ENCODE data around the gene HSPB1. TPM values are rescaled to one million over a fixed set of nuclear protein-coding genes. Genes with fewer than 3 reads are reported as not detected.

Gene HSPB1
- total and polyA plus RNA-seq, 8 donors, result 21.8 to 2,297 (median 429) TPM

DNA sequence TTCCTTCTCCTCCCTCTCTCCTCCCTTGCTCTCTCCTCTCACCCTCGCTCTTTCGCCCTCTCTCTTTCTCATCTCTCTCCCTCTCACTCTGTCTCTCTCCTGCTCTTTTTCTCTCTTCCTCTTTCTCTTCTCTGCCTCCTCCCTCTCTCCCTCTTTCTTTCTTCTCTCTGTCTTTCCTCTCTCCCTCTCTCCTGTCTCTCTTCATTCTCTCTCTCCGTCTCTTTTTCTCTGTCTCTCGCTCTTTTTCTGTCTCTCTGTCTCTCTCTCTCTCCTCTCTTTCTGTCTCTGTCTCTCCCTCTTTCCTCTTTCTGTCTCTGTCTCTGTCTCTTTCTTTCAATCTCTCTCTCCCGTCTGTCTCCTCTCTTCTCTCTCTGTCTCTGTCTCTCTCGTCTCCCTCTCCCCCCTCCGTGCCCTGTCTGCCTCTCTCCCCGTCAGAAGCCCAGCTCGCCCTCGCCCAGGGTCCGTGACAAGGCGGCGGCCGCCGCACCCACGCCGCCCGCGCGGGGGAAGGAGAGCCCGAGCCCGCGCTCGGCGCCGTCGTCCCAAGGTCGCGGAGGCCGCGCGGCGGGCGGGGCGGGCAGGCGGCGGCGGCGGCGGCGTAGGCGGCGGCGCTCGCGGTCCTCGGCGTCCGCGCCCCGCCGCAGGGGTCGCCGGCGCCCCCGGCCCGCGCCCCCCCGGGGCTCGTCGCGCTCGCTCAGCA, 21.3 kb upstream of the HSPB1 start:
- intact Hi-C loops (cut with DNase I; ENCODE audit: low total_unique reads), result no loop called here
- WGBS, 5 donors, result 2 to 7% (median 3%) methylated on average over 23 to 63 of the region's 63 CpGs
- peaks cover 0 to 89% (median 34%) of the 10 kb centered on the region in 3 donors for H3K27me3 ChIP-seq
- H3K4me1 ChIP-seq, result peaks cover 16 to 29% (median 20%) of the 10 kb centered on the region in 4 donors
- no peaks in the 10 kb centered on the region for H3K36me3 ChIP-seq
- TF ChIP-seq POLR2A (IDR thresholded peaks at IDR 0.05) (no peak), EP300 (IDR thresholded peaks at IDR 0.05) (no peak), POLR2AphosphoS5 (IDR thresholded peaks at IDR 0.05) (no peak)
- TF ChIP-seq, protein P1, sequence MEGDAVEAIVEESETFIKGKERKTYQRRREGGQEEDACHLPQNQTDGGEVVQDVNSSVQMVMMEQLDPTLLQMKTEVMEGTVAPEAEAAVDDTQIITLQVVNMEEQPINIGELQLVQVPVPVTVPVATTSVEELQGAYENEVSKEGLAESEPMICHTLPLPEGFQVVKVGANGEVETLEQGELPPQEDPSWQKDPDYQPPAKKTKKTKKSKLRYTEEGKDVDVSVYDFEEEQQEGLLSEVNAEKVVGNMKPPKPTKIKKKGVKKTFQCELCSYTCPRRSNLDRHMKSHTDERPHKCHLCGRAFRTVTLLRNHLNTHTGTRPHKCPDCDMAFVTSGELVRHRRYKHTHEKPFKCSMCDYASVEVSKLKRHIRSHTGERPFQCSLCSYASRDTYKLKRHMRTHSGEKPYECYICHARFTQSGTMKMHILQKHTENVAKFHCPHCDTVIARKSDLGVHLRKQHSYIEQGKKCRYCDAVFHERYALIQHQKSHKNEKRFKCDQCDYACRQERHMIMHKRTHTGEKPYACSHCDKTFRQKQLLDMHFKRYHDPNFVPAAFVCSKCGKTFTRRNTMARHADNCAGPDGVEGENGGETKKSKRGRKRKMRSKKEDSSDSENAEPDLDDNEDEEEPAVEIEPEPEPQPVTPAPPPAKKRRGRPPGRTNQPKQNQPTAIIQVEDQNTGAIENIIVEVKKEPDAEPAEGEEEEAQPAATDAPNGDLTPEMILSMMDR (IDR thresholded peaks at IDR 0.05), result no peak
- peak in 1 of 2 donors; percentile 55 for DNase-seq
- no peak overlapping the region for H3K27ac ChIP-seq
- H3K9me3 ChIP-seq, result no peaks in the 10 kb centered on the region
- H3K4me3 ChIP-seq, result peak overlapping the region; percentile 49 to 58 (median 53)

DNA sequence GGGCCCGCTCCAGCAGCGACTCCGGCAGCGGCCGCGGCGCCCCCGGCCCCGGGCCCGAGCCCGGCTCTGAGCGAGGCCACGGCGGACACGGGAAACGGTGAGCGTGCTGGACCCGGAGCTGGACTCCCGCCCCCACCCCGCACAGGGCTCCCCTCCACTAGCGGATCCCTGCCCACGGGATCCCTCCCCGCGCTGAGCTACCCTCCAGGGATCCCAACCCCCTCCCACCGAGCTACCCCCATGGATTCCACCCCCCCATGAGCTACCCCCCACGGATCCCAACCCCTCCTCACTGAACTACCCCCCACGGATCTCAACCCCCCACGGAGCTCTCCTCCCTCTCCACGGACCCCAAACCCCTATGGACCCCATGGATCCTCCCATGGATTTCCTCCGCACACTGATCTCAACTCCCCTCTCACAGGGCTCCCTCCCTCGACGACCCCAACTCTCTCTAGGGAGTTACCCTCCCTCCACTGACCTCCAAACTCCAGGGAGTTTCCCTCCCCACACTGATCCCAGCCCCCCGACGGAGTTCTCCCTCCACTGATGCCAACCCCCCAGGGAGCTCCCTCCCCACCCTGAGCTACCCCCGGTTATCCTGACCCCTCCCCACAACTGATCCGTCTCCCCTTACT, 20.6 kb upstream of the HSPB1 start:
- peaks cover 0 to 83% (median 34%) of the 10 kb centered on the region in 3 donors for H3K27me3 ChIP-seq
- H3K4me3 ChIP-seq, result peak overlapping the region; percentile 49 to 58 (median 53)
- DNase-seq, result no peak
- H3K36me3 ChIP-seq, result no peaks in the 10 kb centered on the region
- peaks cover 16 to 29% (median 20%) of the 10 kb centered on the region in 4 donors for H3K4me1 ChIP-seq
- no peak overlapping the region for H3K27ac ChIP-seq
- TF ChIP-seq POLR2A (IDR thresholded peaks at IDR 0.05) (no peak), EP300 (IDR thresholded peaks at IDR 0.05) (no peak), POLR2AphosphoS5 (IDR thresholded peaks at IDR 0.05) (no peak)
- TF ChIP-seq, protein P1 (IDR thresholded peaks at IDR 0.05), result no peak
- intact Hi-C loops (cut with DNase I; ENCODE audit: low total_unique reads), result no loop called here
- 1 to 6% (median 2%) methylated on average over 8 to 36 of the region's 36 CpGs for WGBS, 5 donors
- H3K9me3 ChIP-seq, result no peaks in the 10 kb centered on the region

DNA sequence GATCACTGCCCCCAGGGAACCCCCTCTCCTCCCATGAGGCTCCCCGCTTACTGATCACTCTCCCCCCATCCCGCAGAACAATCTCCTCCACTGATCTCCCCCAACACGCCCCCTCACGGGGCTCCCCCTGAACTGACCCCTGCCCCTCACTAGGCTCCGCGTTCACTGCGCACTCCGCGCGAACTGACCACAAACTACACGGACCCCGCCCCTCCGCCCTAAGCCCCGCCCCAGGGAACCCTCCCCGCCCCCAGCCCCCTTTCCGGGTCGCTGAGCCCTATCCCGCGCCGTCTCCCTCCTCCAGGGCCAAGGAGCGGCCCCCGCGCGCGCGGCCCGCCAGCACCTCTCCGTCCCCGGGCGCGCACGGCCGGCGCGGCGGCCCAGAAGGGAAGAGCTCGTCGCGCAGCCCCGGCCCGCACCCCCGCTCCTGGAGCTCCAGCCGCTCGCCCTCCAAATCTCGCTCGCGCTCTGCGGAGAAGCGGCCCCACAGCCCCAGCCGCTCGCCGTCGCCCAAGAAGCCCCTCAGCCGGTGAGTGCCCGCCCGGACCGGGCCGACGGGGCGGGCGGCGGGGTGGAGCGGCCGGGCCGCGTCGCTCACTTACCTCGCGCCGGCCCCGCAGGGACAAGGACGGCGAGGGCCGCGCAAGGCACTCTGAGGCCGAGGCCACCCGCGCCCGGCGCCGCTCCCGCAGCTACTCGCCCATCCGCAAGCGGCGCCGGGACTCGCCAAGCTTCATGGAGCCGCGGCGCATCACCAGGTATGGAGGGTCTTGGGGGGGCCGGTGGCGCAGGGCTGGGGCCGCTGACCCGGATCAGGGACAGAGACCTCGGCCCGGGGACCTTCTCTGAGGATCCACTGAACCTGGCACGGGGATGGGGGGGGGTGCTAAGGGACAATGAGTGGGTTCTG, 19.9 kb upstream of the HSPB1 start:
- Histone ChIP-seq H3K9me3 (no peaks in the 10 kb centered on the region), H3K27ac (peak overlapping the region in 1 of 5 donors; percentile 51), H3K4me1 (peaks cover 16 to 29% (median 20%) of the 10 kb centered on the region in 4 donors), H3K4me3 (peak overlapping the region; percentile 49 to 58 (median 53)), H3K36me3 (no peaks in the 10 kb centered on the region), H3K27me3 (peaks cover 0 to 77% (median 34%) of the 10 kb centered on the region in 3 donors)
- DNase-seq, result peak in 1 of 2 donors; percentile 63
- intact Hi-C loops (cut with DNase I; ENCODE audit: low total_unique reads), result no loop called here
- 0 to 13% (median 2%) methylated on average over 6 to 98 of the region's 98 CpGs for WGBS, 5 donors
- no peak for TF ChIP-seq POLR2A (IDR thresholded peaks at IDR 0.05)
- no peak for TF ChIP-seq EP300 (IDR thresholded peaks at IDR 0.05)
- TF ChIP-seq, protein P1 (IDR thresholded peaks at IDR 0.05), result no peak
- no peak for TF ChIP-seq POLR2AphosphoS5 (IDR thresholded peaks at IDR 0.05)
